H1 (cell line): ENCODE results near the gene ADGRB2. TPM values are rescaled to one million over a fixed set of nuclear protein-coding genes. Genes with fewer than 3 reads are reported as not detected.

Experiments used
- RAD21 ChIP-seq, 2 experiments: IDR thresholded peaks in 1 of 2; conservative IDR thresholded peaks in 1 of 2; 2 replicates each; pipeline ENCODE4 v1.6.1; 2011; ENCODE audit warnings: low read depth in 2 of 2, low read length in 2 of 2, improper control_type of control experiment in 1 of 2, inconsistent platforms in 1 of 2, mild to moderate bottlenecking in 1 of 2, moderate library complexity in 1 of 2
- ZNF274 ChIP-seq: IDR thresholded peaks from 2 replicates; pipeline ENCODE4 v1.7.0; 2012; ENCODE audit warnings: low read length, borderline replicate concordance; ENCODE audit errors: extremely low read depth
- polyA plus RNA-seq, 7 experiments: library from polyadenylated mRNA; depleted of rRNA in 3 of 7; stranded (reverse) in 5 of 7; unstranded in 2 of 7; fragments of >200 nt in 5 of 7; fragments of 200-250 nt in 2 of 7; gene quantifications; 1 replicate in 5 of 7; 2 replicates in 1 of 7; 4 replicates in 1 of 7; pipeline versions ENCODE4 v1.2.1 to v1.2.3, GENCODE V29; 2011 to 2013; ENCODE audit warnings: missing spikeins in 2 of 7, mixed read lengths in 2 of 7
- total RNA-seq: library from RNA; stranded (reverse); fragmentation: NEBNext Ultra II Directional; extraction: Animal tissue kit (Norgen Biotek cat#: 25700); gene quantifications from 2 replicates; pipeline ENCODE4 v1.2.1, GENCODE V29; 2021
- TF ChIP-seq, protein P1 (sequence below), 3 experiments: IDR thresholded peaks; 1 replicate in 2 of 3; 2 replicates in 1 of 3; pipeline versions ENCODE4 v1.5.1 to v1.6.1; 2011; ENCODE audit warnings: low read length in 3 of 3, mild to moderate bottlenecking in 3 of 3, inconsistent platforms in 2 of 3, low read depth in 1 of 3, moderate library complexity in 1 of 3; ENCODE audit not compliant: insufficient read depth in 1 of 3; ENCODE audit errors: control extremely low read depth in 1 of 3

Gene ADGRB2
- total and polyA plus RNA-seq, 2 of the 8 experiments (the other 6 are each of a cell fraction or from before 2014, with no cell fraction given), result 15.6 to 26.2 TPM

DNA sequence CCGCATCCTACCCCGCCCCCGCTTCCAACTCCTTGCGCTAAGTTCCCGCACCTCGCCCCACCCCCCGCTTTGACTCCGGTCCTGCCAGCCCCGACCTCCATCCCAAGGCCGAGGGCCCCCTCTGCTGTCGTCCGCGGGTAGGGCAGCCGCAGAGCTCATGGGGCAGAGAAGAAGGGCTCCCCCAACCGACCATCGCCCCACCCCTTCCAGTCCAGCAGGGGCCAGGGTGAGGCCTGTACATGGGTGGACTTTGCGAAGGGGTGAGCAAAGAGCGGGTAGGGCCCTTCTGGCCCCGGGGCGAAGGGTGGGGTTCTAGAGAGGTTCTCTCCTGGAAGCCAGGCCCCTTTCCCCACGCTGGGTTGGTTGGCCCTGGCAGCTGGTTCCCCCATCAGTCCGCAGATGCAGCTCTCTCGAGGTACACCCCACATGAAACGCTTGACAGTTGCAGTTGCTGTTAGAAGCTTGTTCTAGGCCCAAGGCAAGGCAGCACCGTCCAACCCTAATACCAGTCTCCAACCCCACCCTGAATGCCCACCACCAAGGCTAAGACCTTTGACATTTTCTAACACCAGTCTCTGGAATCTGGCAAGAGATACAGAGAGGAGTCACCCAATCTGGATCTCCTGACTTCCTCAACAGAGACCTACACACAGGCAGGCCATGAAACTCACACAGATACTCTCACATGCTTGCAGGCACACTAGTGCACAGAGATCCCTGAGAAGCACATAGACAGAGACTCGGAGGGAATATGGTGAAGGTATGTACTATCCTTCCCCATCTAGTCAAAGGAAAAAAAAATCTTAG is 25.3 kb upstream of the ADGRB2 start (continued):
- TF ChIP-seq, protein P1, sequence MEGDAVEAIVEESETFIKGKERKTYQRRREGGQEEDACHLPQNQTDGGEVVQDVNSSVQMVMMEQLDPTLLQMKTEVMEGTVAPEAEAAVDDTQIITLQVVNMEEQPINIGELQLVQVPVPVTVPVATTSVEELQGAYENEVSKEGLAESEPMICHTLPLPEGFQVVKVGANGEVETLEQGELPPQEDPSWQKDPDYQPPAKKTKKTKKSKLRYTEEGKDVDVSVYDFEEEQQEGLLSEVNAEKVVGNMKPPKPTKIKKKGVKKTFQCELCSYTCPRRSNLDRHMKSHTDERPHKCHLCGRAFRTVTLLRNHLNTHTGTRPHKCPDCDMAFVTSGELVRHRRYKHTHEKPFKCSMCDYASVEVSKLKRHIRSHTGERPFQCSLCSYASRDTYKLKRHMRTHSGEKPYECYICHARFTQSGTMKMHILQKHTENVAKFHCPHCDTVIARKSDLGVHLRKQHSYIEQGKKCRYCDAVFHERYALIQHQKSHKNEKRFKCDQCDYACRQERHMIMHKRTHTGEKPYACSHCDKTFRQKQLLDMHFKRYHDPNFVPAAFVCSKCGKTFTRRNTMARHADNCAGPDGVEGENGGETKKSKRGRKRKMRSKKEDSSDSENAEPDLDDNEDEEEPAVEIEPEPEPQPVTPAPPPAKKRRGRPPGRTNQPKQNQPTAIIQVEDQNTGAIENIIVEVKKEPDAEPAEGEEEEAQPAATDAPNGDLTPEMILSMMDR (IDR thresholded peaks at IDR 0.05; ENCODE audit: control extremely low read depth in 1 of 3, insufficient read depth in 1 of 3, low read depth in 1 of 3, low read length in 3 of 3), result peak; percentile 95 to 98 (median 97)
- TF ChIP-seq ZNF274 (no peak), RAD21 (IDR thresholded peaks at IDR 0.05 in 1 of 2, conservative IDR thresholded peaks at IDR 0.05 in 1 of 2; ENCODE audit: low read depth in 2 of 2, low read length in 2 of 2) (peak; percentile 97 to 100)
